CD4-positive, alpha-beta T cell treated with Interferon alpha-2 for 1 hour (primary cell): ENCODE data around the gene CERS5.

ENCODE experiments used
- DNase-seq, 2 donors: peaks; one replicate each; pipeline ENCODE4 v3.0.0-alpha.2; 2020 to 2022

The CERS5 gene

GRCh38 chr12:50121641-50122040, 45.5 kb downstream of the CERS5 start:
- no peak for DNase-seq

GRCh38 chr12:50120953-50121352, 46.2 kb downstream of the CERS5 start:
- DNase-seq, result no peak

GRCh38 chr12:50120521-50120920, 46.6 kb downstream of the CERS5 start:
- no peak for DNase-seq

GRCh38 chr12:50119387-50119786, 47.8 kb downstream of the CERS5 start:
- DNase-seq, result no peak

GRCh38 chr12:50117057-50117622, 50.0 kb downstream of the CERS5 start:
- DNase-seq, result no peak

- DNase-seq, result peak in 1 of 2 donors; percentile 14
These were observed 54.5 kb downstream of the CERS5 start for GRCh38 chr12:50112456-50113218.

GRCh38 chr12:50111693-50112455, 55.3 kb downstream of the CERS5 start, which contains the start of gene COX14:
Gene COX14 (plus strand): TSS chr12:50112236. CDS start chr12:50120044, 7,808 bp downstream.
- peak; percentile 100 for DNase-seq

- no peak for DNase-seq
These were observed 55.8 kb downstream of the CERS5 start for GRCh38 chr12:50111395-50111692.

GRCh38 chr12:50110762-50111351, 56.3 kb downstream of the CERS5 start:
- peak in 1 of 2 donors; percentile 24 for DNase-seq

GRCh38 chr12:50110127-50110761, 56.9 kb downstream of the CERS5 start:
- no peak for DNase-seq

- no peak for DNase-seq
These were observed 57.9 kb downstream of the CERS5 start for GRCh38 chr12:50109319-50109718.

- no peak for DNase-seq
These were observed 59.5 kb downstream of the CERS5 start for GRCh38 chr12:50107416-50108268.

- DNase-seq, result no peak
These were observed 60.3 kb downstream of the CERS5 start for GRCh38 chr12:50106907-50107306.

GRCh38 chr12:50105913-50106450, 61.2 kb downstream of the CERS5 start:
- DNase-seq, result no peak

- no peak for DNase-seq
These were observed 62.5 kb downstream of the CERS5 start for GRCh38 chr12:50104417-50105366.

- no peak for DNase-seq
These were observed 63.3 kb downstream of the CERS5 start, which contains the start of gene GPD1 for GRCh38 chr12:50103767-50104321. Gene GPD1 (plus strand): TSS chr12:50104008. CDS start chr12:50104051, 43 bp downstream.

GRCh38 chr12:50103351-50103750, 63.8 kb downstream of the CERS5 start:
- DNase-seq, result no peak

- DNase-seq, result no peak
These were observed 64.4 kb downstream of the CERS5 start for GRCh38 chr12:50102646-50103309.

- DNase-seq, result no peak
These were observed 65.0 kb downstream of the CERS5 start for GRCh38 chr12:50102131-50102531.

GRCh38 chr12:50101663-50102062, 65.5 kb downstream of the CERS5 start:
- no peak for DNase-seq
